HG03139 (cell line): ENCODE data around the gene IMPDH2.

Experiments used
- ATAC-seq: cut with Tn5 transposase; IDR thresholded peaks from one replicate; pipeline ENCODE4 v1.9.1; 2021; ENCODE audit not compliant: unreplicated experiment

The IMPDH2 gene

GRCh38 chr3:49028673-49029562, at the start of gene IMPDH2:
IMPDH2 (minus strand) TSS chr3:49029398; CDS start chr3:49029350, 48 bp downstream.
- peak; percentile 78 for ATAC-seq

- ATAC-seq: no peak
Observed at GRCh38 chr3:49076646-49077045, 47.4 kb upstream of the IMPDH2 start.

GRCh38 chr3:49076116-49076515, 46.9 kb upstream of the IMPDH2 start:
- no peak for ATAC-seq

- ATAC-seq: no peak
Observed at GRCh38 chr3:49058011-49058410, 28.8 kb upstream of the IMPDH2 start.

- ATAC-seq: no peak
Observed at GRCh38 chr3:49057268-49057667, 28.1 kb upstream of the IMPDH2 start.

GRCh38 chr3:49054344-49054862, 25.2 kb upstream of the IMPDH2 start:
- ATAC-seq: no peak

- ATAC-seq: no peak
Observed at GRCh38 chr3:49053543-49053942, 24.3 kb upstream of the IMPDH2 start.

- ATAC-seq: no peak
Observed at GRCh38 chr3:49035281-49035680, 6.1 kb upstream of the IMPDH2 start.

GRCh38 chr3:49034650-49035049, 5.5 kb upstream of the IMPDH2 start:
- no peak for ATAC-seq

GRCh38 chr3:49032646-49033304, 3.6 kb upstream of the IMPDH2 start:
- no peak for ATAC-seq

GRCh38 chr3:49030321-49030720, 1.1 kb upstream of the IMPDH2 start:
- ATAC-seq: no peak

GRCh38 chr3:49029563-49029884, 326 bp upstream of the IMPDH2 start:
- ATAC-seq: no peak

GRCh38 chr3:49028298-49028672, 913 bp downstream of the IMPDH2 start:
- ATAC-seq: no peak

- ATAC-seq: no peak
Observed at GRCh38 chr3:49027634-49028033, 1.6 kb downstream of the IMPDH2 start.

- ATAC-seq: no peak
Observed at GRCh38 chr3:49026536-49026935, 2.7 kb downstream of the IMPDH2 start.

GRCh38 chr3:49025793-49026520, 3.2 kb downstream of the IMPDH2 start:
- ATAC-seq: no peak

- no peak for ATAC-seq
Observed at GRCh38 chr3:49025005-49025792, 4.0 kb downstream of the IMPDH2 start.

GRCh38 chr3:49024449-49024848, 4.7 kb downstream of the IMPDH2 start:
- no peak for ATAC-seq

GRCh38 chr3:49023775-49024174, 5.4 kb downstream of the IMPDH2 start:
- ATAC-seq: no peak

GRCh38 chr3:49022688-49023171, 6.5 kb downstream of the IMPDH2 start:
- no peak for ATAC-seq
